Tibial nerve (tissue), 4 donors: Measurements from ENCODE around the gene CHORDC1. TPM values are rescaled to one million over a fixed set of nuclear protein-coding genes. Genes with fewer than 3 reads are reported as not detected.
"Not testable (repeated sequence)": the region's sequence is repeated elsewhere in the genome, so short reads cannot be mapped to it uniquely, and the experiment has no call there.

Source experiments
- DNase-seq, 2 donors: peaks; one replicate each; pipeline ENCODE4 v3.0.0-alpha.2; 2019; ENCODE audit warnings: low spot score in 2 of 2
- H3K27ac ChIP-seq, 4 donors: fragments of 200-600 bp; sonication (generic) in 3 of 4; one replicate each; pipeline ENCODE4 v1.5.1; 2017 to 2019; ENCODE audit warnings: mild to moderate bottlenecking in 1 of 4
- H3K27me3 ChIP-seq, 2 donors: fragments of 200-600 bp; sonication (generic) in 1 of 2; one replicate each; pipeline versions ENCODE4 v1.5.1 to v1.6.0; 2017 to 2019
- H3K36me3 ChIP-seq, 3 donors: fragments of 200-600 bp; sonication (generic); one replicate each; pipeline ENCODE4 v1.5.1; 2018 to 2019
- H3K4me1 ChIP-seq, 4 donors: fragments of 200-600 bp; sonication (generic) in 3 of 4; one replicate each; pipeline ENCODE4 v1.5.1; 2017 to 2019
- H3K4me3 ChIP-seq, 4 donors: fragments of 200-600 bp; sonication (generic) in 3 of 4; one replicate each; pipeline ENCODE4 v1.5.1; 2017 to 2019; ENCODE audit warnings: mild to moderate bottlenecking in 1 of 4, moderate library complexity in 1 of 4
- H3K9me3 ChIP-seq, 4 donors: fragments of 200-600 bp; sonication (generic) in 3 of 4; one replicate each; pipeline ENCODE4 v1.5.1; 2017 to 2019
- EP300 ChIP-seq, 2 donors: sonication (generic); formaldehyde crosslinking; IDR thresholded peaks; one replicate each; pipeline ENCODE4 v1.6.1; 2017; ENCODE audit warnings: antibody characterized with exemption in 2 of 2, mild to moderate bottlenecking in 1 of 2
- POLR2A ChIP-seq, 2 donors: fragments of 450-650 bp; IDR thresholded peaks; one replicate each; pipeline ENCODE4 v1.6.1; 2017; ENCODE audit warnings: antibody characterized with exemption in 2 of 2, mild to moderate bottlenecking in 2 of 2, moderate library complexity in 2 of 2
- WGBS, 2 donors: methylation state at CpG; one replicate each; pipeline ENCODE4 v1.1.5; 2018; 5-methylcytosine and 5-hydroxymethylcytosine counted together
- total RNA-seq, 4 donors: library from RNA; depleted of rRNA; stranded (reverse); fragments of >200 nt; gene quantifications; one replicate each; pipeline ENCODE4 v1.1.0, GENCODE V29; 2016
- TF ChIP-seq, protein P1 (sequence below), 5 experiments: fragments of 200-600 bp in 3 of 5; fragments of 450-650 bp in 2 of 5; sonication (generic) in 3 of 5; IDR thresholded peaks; one replicate each; pipeline ENCODE4 v1.5.1; 2016 to 2019; ENCODE audit warnings: antibody characterized with exemption in 5 of 5, mild to moderate bottlenecking in 3 of 5, moderate library complexity in 2 of 5

The CHORDC1 gene
- total RNA-seq, 4 donors from 2014 or later, result 30.0 to 69.3 (median 46.6) TPM

DNA sequence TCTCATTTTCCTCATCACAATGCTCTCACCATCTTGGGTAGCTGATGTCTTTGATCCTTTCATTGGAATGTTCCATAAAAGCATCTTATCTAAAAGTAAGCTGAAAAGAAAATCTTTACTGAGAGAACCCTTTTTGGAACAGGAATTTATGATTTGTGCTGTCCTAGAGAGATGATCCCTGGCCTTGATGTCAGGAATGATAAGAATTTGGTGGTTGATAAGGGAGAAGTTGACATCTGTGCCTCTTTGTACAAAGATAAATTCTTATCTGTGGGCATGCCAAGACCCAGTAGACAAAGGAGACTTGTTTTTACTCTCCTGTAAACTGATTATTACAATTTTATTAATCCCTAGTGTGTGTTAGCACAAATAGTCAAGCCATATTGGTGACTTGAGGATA lies 51.5 kb downstream of the CHORDC1 start:
- Histone ChIP-seq H3K36me3 (peaks cover 0 to 27% (median 0%) of the 10 kb centered on the region in 3 donors), H3K4me1 (no peaks in the 10 kb centered on the region), H3K27ac (no peak overlapping the region), H3K27me3 (no peaks in the 10 kb centered on the region), H3K9me3 (no peaks in the 10 kb centered on the region), H3K4me3 (no peak overlapping the region)
- no peak for DNase-seq
- no peak for TF ChIP-seq EP300 (IDR thresholded peaks at IDR 0.05)
- TF ChIP-seq POLR2A (IDR thresholded peaks at IDR 0.05), result no peak
- TF ChIP-seq, protein P1, sequence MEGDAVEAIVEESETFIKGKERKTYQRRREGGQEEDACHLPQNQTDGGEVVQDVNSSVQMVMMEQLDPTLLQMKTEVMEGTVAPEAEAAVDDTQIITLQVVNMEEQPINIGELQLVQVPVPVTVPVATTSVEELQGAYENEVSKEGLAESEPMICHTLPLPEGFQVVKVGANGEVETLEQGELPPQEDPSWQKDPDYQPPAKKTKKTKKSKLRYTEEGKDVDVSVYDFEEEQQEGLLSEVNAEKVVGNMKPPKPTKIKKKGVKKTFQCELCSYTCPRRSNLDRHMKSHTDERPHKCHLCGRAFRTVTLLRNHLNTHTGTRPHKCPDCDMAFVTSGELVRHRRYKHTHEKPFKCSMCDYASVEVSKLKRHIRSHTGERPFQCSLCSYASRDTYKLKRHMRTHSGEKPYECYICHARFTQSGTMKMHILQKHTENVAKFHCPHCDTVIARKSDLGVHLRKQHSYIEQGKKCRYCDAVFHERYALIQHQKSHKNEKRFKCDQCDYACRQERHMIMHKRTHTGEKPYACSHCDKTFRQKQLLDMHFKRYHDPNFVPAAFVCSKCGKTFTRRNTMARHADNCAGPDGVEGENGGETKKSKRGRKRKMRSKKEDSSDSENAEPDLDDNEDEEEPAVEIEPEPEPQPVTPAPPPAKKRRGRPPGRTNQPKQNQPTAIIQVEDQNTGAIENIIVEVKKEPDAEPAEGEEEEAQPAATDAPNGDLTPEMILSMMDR (IDR thresholded peaks at IDR 0.05), result no peak

DNA sequence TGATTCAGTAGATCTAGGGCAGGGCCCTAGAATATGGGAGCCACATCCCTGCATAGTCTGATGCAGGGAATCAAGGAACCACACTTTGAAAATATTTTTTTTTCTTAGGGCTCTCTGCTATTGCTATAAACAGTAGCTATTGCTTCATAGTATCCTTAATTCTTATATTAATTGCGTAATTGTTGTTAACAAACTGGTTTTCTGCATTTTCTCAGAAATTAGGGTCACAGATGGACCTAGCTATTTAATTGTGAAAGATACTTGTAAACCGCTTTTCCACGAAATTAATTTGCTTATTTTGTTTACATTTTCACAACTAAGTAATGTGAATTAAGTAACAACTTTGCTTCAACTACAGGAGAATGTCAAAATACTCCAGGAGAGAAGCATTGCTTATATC lies 54.3 kb downstream of the CHORDC1 start:
- Histone ChIP-seq H3K4me1 (no peaks in the 10 kb centered on the region), H3K4me3 (no peak overlapping the region), H3K9me3 (no peaks in the 10 kb centered on the region), H3K27ac (no peak overlapping the region), H3K27me3 (no peaks in the 10 kb centered on the region), H3K36me3 (peaks cover 0 to 39% (median 0%) of the 10 kb centered on the region in 3 donors)
- WGBS, 2 donors, result 93 to 94% methylated on average over 3 of the region's 3 CpGs
- TF ChIP-seq EP300 (IDR thresholded peaks at IDR 0.05) (no peak), POLR2A (IDR thresholded peaks at IDR 0.05) (no peak)
- TF ChIP-seq, protein P1 (IDR thresholded peaks at IDR 0.05), result no peak
- no peak for DNase-seq

DNA sequence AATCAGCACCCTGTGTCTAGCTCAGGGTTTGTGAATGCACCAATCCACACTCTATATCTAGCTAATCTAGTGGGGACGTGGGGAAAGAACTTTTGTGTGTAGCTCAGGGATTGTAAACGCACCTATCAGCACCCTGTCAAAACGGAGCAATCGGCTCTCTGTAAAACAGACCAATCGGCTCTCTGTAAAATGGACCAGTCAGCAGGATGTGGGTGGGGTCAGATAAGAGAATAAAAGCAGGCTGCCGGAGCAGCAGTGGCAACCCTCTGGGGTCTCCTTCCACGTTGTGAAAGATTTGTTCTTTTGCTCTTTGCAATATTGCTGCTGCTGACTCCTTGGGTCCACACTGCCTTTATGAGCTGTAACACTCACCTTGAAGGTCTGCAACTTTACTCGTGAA lies 55.1 kb downstream of the CHORDC1 start:
- not testable (repeated sequence) for H3K4me1 ChIP-seq, H3K27me3 ChIP-seq, H3K4me3 ChIP-seq, DNase-seq, H3K9me3 ChIP-seq, H3K27ac ChIP-seq
- peaks cover 0 to 45% (median 0%) of the 10 kb centered on the region in 3 donors for H3K36me3 ChIP-seq
- 82 to 91% methylated on average over 8 of the region's 8 CpGs for WGBS, 2 donors

DNA sequence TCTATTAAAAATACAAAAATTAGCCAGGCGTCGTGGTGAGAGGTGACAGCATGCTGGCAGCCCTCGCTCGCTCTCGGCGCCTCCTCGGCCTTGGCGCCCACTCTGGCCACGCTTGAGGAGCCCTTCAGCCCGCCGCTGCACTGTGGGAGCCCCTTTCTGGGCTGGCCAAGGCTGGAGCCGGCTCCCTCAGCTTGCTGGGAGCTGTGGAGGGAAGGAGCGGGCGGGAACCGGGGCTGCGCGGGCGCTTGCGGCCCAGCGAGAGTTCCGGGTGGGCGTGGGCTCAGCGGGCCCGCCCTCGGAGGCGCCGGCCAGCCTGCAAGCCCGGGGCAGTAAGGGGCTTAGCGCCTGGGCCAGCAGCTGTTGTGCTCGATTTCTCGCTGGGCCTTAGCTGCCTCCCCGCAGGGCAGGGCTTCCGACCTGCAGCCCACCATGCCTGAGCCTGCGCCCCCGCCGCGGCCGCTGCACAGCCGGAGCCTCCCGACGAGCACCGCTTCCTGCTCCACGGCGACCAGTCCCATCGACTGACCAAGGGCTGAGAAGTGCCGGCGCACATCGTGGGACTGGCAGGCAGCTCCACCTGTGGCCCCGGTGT lies 55.8 kb downstream of the CHORDC1 start:
- H3K9me3 ChIP-seq, DNase-seq, H3K27me3 ChIP-seq, H3K27ac ChIP-seq, H3K4me1 ChIP-seq, H3K4me3 ChIP-seq: not testable (repeated sequence)
- H3K36me3 ChIP-seq, result peaks cover 0 to 45% (median 0%) of the 10 kb centered on the region in 3 donors
- 94 to 98% methylated on average over 28 to 34 of the region's 49 CpGs for WGBS, 2 donors

Other genes with a start within 250 kb of the CHORDC1 start
- gene TRIM49C, start 191.9 kb downstream of the CHORDC1 start, total RNA-seq, result not detected
- gene UBTFL1, start 137.1 kb downstream of the CHORDC1 start, total RNA-seq, result not detected
- 10 to 100 TPM in 1 of 4 donors, 1 to 10 TPM in 3; 4.2 to 13.5 (median 8.3) TPM for gene NAALAD2, start 88.4 kb downstream of the CHORDC1 start, total RNA-seq